ENCODE measurements around the gene DNM3.

DNA sequence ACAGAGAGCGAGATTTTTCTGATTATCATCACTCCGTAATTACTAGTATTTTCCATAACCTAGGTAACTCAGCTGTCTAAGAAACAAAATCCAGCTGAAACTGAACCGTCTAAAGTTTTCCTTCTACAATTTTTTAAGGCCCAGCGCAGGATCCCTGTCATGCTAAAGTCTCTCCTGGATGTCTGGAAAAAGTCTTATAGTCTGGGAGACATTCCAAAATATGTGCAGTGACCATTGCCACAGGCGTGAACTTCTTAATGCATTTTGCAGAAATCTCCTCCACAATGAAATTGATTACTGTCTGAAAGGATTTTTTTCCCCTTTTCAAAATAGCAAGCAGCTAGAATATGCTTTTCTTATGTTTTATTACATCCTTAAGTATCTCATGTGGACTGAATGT is 369.9 kb downstream of the DNM3 start:
- no peak for TF ChIP-seq ZFP30 (CRISPR knock-in tag; IDR thresholded peaks at IDR 0.05)
- no peak for TF ChIP-seq ZNF8 (CRISPR knock-in tag; IDR thresholded peaks at IDR 0.05)
- TF ChIP-seq, protein P1, sequence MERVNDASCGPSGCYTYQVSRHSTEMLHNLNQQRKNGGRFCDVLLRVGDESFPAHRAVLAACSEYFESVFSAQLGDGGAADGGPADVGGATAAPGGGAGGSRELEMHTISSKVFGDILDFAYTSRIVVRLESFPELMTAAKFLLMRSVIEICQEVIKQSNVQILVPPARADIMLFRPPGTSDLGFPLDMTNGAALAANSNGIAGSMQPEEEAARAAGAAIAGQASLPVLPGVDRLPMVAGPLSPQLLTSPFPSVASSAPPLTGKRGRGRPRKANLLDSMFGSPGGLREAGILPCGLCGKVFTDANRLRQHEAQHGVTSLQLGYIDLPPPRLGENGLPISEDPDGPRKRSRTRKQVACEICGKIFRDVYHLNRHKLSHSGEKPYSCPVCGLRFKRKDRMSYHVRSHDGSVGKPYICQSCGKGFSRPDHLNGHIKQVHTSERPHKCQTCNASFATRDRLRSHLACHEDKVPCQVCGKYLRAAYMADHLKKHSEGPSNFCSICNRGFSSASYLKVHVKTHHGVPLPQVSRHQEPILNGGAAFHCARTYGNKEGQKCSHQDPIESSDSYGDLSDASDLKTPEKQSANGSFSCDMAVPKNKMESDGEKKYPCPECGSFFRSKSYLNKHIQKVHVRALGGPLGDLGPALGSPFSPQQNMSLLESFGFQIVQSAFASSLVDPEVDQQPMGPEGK (CRISPR knock-in tag; IDR thresholded peaks at IDR 0.05; ENCODE audit: borderline replicate concordance) = no peak
- TF ChIP-seq RARB (CRISPR knock-in tag; IDR thresholded peaks at IDR 0.05) = no peak
- no peak for TF ChIP-seq ZNF70 (CRISPR knock-in tag; IDR thresholded peaks at IDR 0.05)
- TF ChIP-seq TCF4 (CRISPR knock-in tag; IDR thresholded peaks at IDR 0.05; ENCODE audit: borderline replicate concordance) = no peak
- TF ChIP-seq TSHZ2 (CRISPR knock-in tag; IDR thresholded peaks at IDR 0.05) = no peak

Measured in SK-N-SH treated with all-trans-retinoic acid at 6 μM for 48 hours (cell line).